Stimulated activated effector memory CD8-positive, alpha-beta T cell treated with anti-CD3 and anti-CD28 coated beads, Interleukin-12 subunit alpha, Interleukin-12 subunit beta, amount 100 ng/mL, for 72 hours (primary cell): ENCODE data around the gene RPL3.
"Not testable (repeated sequence)": the region's sequence is repeated elsewhere in the genome, so short reads cannot be mapped to it uniquely, and the experiment has no call there.

Source experiments
- ATAC-seq: fragments of 150-1000 bp; cut with Tn5 transposase; 2 replicates; pipeline ENCODE4 v1.10.0; 2021
- DNase-seq, 2 donors: peaks; one replicate each; pipeline ENCODE4 v3.0.0; 2021 to 2022; ENCODE audit warnings: low spot score in 2 of 2
- H3K27ac Mint-ChIP-seq: one replicate; pipeline ENCODE4 v1.8.0; 2022; ENCODE audit warnings: mild to moderate bottlenecking, mixed read lengths
- H3K36me3 Mint-ChIP-seq: one replicate; pipeline ENCODE4 v1.8.0; 2022; ENCODE audit warnings: mild to moderate bottlenecking, mixed read lengths
- H3K4me1 Mint-ChIP-seq: one replicate; pipeline ENCODE4 v1.8.0; 2022; ENCODE audit warnings: mixed read lengths
- H3K4me3 Mint-ChIP-seq: one replicate; pipeline ENCODE4 v1.8.0; 2022; ENCODE audit warnings: mild to moderate bottlenecking, mixed read lengths
- H3K9me3 Mint-ChIP-seq: one replicate; pipeline ENCODE4 v1.8.0; 2022; ENCODE audit warnings: mixed read lengths

The RPL3 gene

GRCh38 chr22:39357110-39358108 lies 38.0 kb upstream of the RPL3 start:
- not testable (repeated sequence) for H3K4me3 Mint-ChIP-seq, H3K36me3 Mint-ChIP-seq, H3K4me1 Mint-ChIP-seq, DNase-seq, ATAC-seq, H3K27ac Mint-ChIP-seq, H3K9me3 Mint-ChIP-seq

DNA sequence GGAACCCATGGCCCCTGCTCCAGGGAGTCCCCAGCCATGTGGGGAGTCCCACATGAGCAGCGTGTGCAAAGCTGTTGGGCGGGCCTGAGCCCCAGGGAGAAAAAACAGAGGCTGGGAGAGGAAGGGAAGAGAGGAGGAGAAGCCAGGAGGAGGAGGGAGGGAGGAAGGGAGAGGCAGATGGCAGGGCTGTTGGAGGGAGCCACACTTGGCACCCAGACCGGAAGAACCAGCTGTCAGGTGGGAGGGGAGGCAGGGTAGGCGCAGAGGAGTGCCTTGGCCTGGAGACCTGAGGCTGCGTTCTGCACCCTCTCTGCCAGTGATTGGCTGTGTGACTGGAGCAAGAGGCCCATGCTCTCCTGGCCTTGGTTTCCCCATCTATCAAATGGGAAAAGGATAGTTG lies 37.0 kb upstream of the RPL3 start:
- Mint-ChIP-seq H3K27ac (no peak overlapping the region), H3K4me3 (no peak overlapping the region), H3K4me1 (peaks cover 3% of the 10 kb centered on the region), H3K9me3 (no peaks in the 10 kb centered on the region), H3K36me3 (peaks cover 6% of the 10 kb centered on the region)
- ATAC-seq, result no peak
- no peak for DNase-seq

- not testable (repeated sequence) for ATAC-seq, H3K4me1 Mint-ChIP-seq, H3K36me3 Mint-ChIP-seq, H3K27ac Mint-ChIP-seq, DNase-seq, H3K9me3 Mint-ChIP-seq, H3K4me3 Mint-ChIP-seq
Measured at GRCh38 chr22:39355805-39356204, 36.4 kb upstream of the RPL3 start.

DNA sequence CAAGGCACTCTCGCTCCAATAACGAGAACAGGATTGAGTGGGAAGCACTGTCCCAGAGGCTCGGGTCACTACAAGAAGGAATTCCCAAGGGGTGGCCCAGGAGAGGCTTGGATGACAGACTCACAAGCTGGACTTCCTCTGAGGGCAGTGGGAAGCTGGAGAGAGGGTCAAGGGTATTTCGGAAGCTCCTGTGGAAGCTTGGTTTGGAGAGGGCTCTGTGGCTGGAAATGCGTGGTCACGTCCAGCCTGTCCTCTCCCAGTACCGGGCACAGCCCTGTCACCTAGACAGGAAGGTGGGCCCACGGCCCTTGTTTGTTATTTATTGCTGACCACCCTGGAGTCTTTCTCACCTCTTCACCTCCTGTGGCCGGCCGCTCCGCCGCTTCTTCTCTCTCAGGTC lies 35.7 kb upstream of the RPL3 start:
- DNase-seq, result no peak
- H3K9me3 Mint-ChIP-seq, result no peaks in the 10 kb centered on the region
- peaks cover 6% of the 10 kb centered on the region for H3K36me3 Mint-ChIP-seq
- no peak for ATAC-seq
- H3K4me3 Mint-ChIP-seq, result no peak overlapping the region
- peaks cover 6% of the 10 kb centered on the region for H3K4me1 Mint-ChIP-seq
- no peak overlapping the region for H3K27ac Mint-ChIP-seq

GRCh38 chr22:39353346-39353745 lies 33.9 kb upstream of the RPL3 start:
- H3K9me3 Mint-ChIP-seq, result no peaks in the 10 kb centered on the region
- no peak overlapping the region for H3K4me3 Mint-ChIP-seq
- ATAC-seq, result peak; percentile 42
- H3K4me1 Mint-ChIP-seq, result peaks cover 12% of the 10 kb centered on the region
- no peak overlapping the region for H3K27ac Mint-ChIP-seq
- peaks cover 6% of the 10 kb centered on the region for H3K36me3 Mint-ChIP-seq
- DNase-seq, result no peak

GRCh38 chr22:39352306-39352891 lies 33.0 kb upstream of the RPL3 start:
- H3K4me1 Mint-ChIP-seq, result peaks cover 12% of the 10 kb centered on the region
- ATAC-seq (no peak), DNase-seq (no peak)
- no peak overlapping the region for H3K4me3 Mint-ChIP-seq
- H3K9me3 Mint-ChIP-seq, result no peaks in the 10 kb centered on the region
- H3K27ac Mint-ChIP-seq, result no peak overlapping the region
- H3K36me3 Mint-ChIP-seq, result peaks cover 6% of the 10 kb centered on the region

DNA sequence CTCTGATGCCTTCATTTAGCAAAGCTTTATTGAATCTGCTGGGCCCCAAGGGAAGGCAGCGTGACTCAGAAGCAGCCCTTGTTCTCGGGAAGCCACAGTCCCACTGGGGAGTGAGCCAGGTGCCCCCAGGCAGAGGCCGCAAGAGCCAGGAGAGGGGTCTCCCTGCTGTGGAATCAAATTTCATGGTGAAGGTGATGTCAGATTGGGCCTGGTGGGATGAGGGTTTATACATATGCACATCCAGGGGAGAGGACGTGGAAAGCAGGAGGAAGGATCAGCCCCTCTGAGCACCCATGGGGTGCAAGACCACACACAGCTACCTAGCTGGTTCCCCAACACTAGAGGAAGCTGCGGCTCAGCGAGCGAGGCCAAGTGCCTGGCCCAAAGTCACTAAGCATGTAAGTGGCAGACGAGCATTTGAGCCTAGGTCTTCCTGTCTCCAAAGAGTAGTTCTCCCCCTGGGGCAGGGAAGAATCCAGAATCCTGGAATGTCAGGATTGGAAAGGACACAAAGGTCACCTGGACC lies 32.3 kb upstream of the RPL3 start:
- Mint-ChIP-seq H3K9me3 (no peaks in the 10 kb centered on the region), H3K4me3 (peak overlapping the region; percentile 65), H3K36me3 (peaks cover 6% of the 10 kb centered on the region), H3K4me1 (peaks cover 12% of the 10 kb centered on the region), H3K27ac (no peak overlapping the region)
- no peak for DNase-seq
- ATAC-seq, result peak; percentile 67

DNA sequence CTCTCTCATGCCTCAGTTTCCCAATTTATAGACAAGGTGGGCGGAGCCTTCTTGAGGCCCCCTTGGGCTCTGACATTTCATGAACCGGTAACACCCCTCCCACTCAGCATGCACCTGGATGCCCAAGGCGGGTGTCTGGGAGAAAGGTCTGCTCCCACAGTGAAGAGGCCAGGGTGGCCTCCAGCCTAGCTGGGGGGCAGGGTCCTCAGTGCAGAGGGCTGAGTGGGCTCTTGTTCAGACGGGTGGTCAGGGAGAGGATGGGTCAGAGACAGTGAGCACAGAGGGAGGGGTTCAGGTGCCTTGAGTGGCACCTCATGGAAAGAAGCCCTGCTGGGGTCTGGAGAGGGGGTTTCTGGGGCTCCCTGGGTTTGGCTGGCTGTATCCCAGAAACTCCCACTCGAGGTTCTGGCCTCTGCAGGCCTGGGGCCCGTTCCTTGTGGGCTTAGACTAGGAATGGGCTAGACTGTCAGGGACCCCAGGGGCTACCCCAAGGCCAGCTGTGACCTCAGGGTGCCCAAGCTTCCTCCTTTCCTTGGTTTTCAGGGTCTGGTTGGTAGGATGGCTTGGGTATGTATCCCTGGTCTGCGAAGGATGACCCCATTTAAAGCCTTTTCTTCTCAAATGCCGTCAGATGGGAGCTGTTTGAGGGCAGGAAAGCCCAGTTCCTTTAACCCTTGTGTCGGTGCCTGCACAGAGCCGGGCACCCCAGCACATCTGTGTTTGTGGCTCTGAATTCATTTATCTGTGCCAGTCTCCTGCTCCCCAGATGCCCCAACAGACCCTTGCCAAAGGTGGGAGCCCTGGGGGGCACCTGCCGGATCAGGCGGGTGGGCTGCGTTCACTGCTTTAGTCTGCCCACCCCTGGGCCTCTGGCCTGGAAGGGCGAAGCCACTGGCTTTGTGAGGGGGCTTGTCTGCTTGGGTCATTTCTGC lies 31.6 kb upstream of the RPL3 start:
- H3K4me1 Mint-ChIP-seq, result peaks cover 12% of the 10 kb centered on the region

DNA sequence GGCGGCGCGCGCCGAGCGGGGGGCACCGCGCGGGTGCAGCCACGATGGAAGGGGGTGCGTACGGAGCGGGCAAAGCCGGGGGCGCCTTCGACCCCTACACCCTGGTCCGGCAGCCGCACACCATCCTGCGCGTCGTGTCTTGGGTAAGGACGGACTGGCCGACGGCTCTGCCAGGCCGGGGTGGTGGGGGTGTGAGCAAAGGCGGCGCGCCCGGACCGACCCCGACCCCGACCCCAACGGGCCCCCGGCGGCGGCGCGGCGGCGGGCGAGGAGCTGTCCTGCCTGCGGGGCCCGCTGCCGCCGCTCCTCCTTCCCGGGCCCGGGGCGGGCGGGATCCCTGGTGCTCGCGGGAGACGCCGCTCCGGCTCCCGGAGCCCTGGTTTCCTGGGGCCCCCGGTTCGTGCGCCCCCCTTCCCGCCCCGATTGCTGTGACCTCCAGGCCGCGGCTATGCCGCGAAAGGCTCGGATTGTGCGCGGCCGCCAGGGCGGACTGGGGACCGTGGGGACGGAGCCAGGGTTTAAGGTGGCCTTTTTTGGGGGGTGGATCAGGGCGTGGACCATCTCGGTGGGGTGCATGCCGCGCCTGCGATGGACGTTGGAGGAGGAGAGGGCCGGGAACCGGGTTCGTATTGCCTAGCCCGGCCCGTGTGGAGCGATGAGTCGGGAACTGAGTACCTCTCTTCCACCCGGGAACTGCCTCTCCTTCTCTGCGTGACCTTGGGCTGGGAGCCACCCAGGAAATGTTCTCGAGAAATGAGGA lies 30.7 kb upstream of the RPL3 start, which contains the start of gene SYNGR1:
Gene SYNGR1, plus strand, starts transcription at position 25 of the 760 bp plus-strand sequence. Its CDS starts 20 bp downstream, at position 45.
- H3K36me3 Mint-ChIP-seq, result peaks cover 1% of the 10 kb centered on the region
- peaks cover 12% of the 10 kb centered on the region for H3K4me1 Mint-ChIP-seq
- peak within 1 kb of the TSS; percentile 65 for H3K4me3 Mint-ChIP-seq
- DNase-seq, result no peak
- H3K27ac Mint-ChIP-seq, result no peak within 1 kb of the TSS
- peak; percentile 42 for ATAC-seq
- H3K9me3 Mint-ChIP-seq, result no peaks in the 10 kb centered on the region

More for the DNA sequence above, 31.6 kb upstream of the RPL3 start:
- no peak overlapping the region for H3K27ac Mint-ChIP-seq
- DNase-seq, result no peak
- H3K9me3 Mint-ChIP-seq, result no peaks in the 10 kb centered on the region
- H3K4me3 Mint-ChIP-seq, result peak overlapping the region; percentile 65
- ATAC-seq, result no peak
- peaks cover 6% of the 10 kb centered on the region for H3K36me3 Mint-ChIP-seq

- H3K36me3 Mint-ChIP-seq, result no peaks in the 10 kb centered on the region
- peaks cover 12% of the 10 kb centered on the region for H3K4me1 Mint-ChIP-seq
- no peak overlapping the region for H3K27ac Mint-ChIP-seq
- H3K4me3 Mint-ChIP-seq, result peak overlapping the region; percentile 65
- DNase-seq (no peak), ATAC-seq (peak; percentile 44)
- no peaks in the 10 kb centered on the region for H3K9me3 Mint-ChIP-seq
Measured at GRCh38 chr22:39349506-39349966, 30.1 kb upstream of the RPL3 start.

DNA sequence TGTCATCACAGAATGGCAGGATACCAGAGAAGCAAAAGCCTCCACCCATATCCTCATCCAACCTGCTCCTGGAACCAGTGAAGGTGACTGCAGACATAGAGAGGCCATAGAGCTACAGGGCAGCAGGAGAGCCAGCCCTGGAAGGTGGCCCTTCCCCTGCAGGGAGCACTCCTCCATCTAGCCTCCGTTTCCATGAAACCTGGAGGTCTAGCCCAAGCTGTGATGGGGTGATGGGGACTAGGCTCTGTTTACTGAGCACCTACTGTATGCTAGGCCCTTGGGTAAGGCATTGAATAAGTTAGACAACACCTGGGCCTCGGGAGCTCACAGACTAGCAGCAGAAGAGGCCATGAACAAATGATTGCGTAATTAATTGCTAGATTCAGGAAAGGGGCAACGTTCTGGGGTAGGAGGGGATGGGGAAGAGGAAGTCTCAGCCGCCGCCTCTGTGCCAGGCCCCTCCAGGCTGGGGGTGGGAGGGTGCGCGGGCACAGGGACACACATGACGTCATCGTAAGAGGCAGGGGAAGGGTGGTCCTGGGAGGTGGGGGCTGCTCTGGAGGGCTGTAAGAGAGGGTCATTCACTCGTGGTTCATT lies 29.6 kb upstream of the RPL3 start:
- Mint-ChIP-seq H3K4me1 (peaks cover 12% of the 10 kb centered on the region), H3K36me3 (no peaks in the 10 kb centered on the region), H3K27ac (no peak overlapping the region), H3K9me3 (no peaks in the 10 kb centered on the region), H3K4me3 (peak overlapping the region; percentile 65)
- no peak for DNase-seq
- no peak for ATAC-seq

DNA sequence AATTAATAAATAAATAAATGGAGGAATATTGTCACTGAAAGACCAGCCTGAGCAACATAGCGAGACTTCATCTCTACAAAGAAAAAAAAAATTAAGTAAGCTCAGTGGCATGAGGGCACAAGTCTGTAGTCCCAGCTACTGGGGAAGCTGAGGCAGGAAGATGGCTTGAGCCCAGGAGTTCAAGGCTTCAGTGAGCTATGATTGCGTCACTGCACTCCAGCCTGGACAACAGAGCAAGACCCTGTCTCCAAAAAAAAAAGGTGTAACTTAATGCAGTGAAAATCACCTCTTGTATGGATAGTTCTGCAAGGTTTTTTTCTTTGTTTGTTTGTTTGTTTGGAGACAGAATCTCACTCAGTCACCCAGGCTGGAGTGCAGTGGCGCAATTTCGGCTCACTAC lies 25.8 kb upstream of the RPL3 start:
- no peak for ATAC-seq
- DNase-seq, result no peak
- Mint-ChIP-seq H3K4me1 (peaks cover 6% of the 10 kb centered on the region), H3K27ac (no peak overlapping the region), H3K4me3 (no peak overlapping the region), H3K9me3 (no peaks in the 10 kb centered on the region), H3K36me3 (no peaks in the 10 kb centered on the region)

- H3K4me1 Mint-ChIP-seq, result peaks cover 2% of the 10 kb centered on the region
- H3K4me3 Mint-ChIP-seq, result no peak overlapping the region
- H3K36me3 Mint-ChIP-seq, result no peaks in the 10 kb centered on the region
- H3K9me3 Mint-ChIP-seq, result no peaks in the 10 kb centered on the region
- H3K27ac Mint-ChIP-seq, result no peak overlapping the region
- DNase-seq (no peak), ATAC-seq (no peak)
Measured at GRCh38 chr22:39344046-39344390, 24.6 kb upstream of the RPL3 start.
